CD14-positive monocyte (primary cell): ENCODE results near the gene NUP188. TPM values are rescaled to one million over a fixed set of nuclear protein-coding genes. Genes with fewer than 3 reads are reported as not detected.

Source experiments
- DNase-seq, 3 donors: peaks; one replicate each; pipeline ENCODE4 v3.0.0-alpha.2; 2011 to 2022
- H2AFZ ChIP-seq: 2 replicates; pipeline ENCODE4 v1.6.0; 2012; ENCODE audit warnings: mild to moderate bottlenecking, low read depth, low read length, inconsistent platforms; ENCODE audit not compliant: insufficient read depth, poor library complexity, severe bottlenecking
- H3K27ac ChIP-seq, 2 donors: 1 replicate in 1 of 2; 2 replicates in 1 of 2; pipeline ENCODE4 v1.5.1; 2012 to 2013; ENCODE audit warnings: low read length in 2 of 2, control low read depth in 1 of 2, inconsistent platforms in 1 of 2, low read depth in 1 of 2, mild to moderate bottlenecking in 1 of 2
- H3K27me3 ChIP-seq, 2 donors: one replicate each; pipeline versions ENCODE4 v1.6.0 to v1.6.1; 2011 to 2013; ENCODE audit warnings: low read length in 2 of 2; ENCODE audit not compliant: control insufficient read depth in 2 of 2, insufficient read depth in 2 of 2
- H3K36me3 ChIP-seq, 2 donors: replicated peaks in 1 of 2; 1 replicate in 1 of 2; 2 replicates in 1 of 2; pipeline versions ENCODE4 v1.5.1 to v1.6.1; 2012 to 2013; ENCODE audit warnings: low read length in 2 of 2, control low read depth in 1 of 2, inconsistent platforms in 1 of 2, mild to moderate bottlenecking in 1 of 2; ENCODE audit not compliant: insufficient read depth in 2 of 2, control insufficient read depth in 1 of 2
- H3K4me1 ChIP-seq, 2 donors: 1 replicate in 1 of 2; 2 replicates in 1 of 2; pipeline versions ENCODE4 v1.5.1 to v1.6.1; 2012 to 2013; ENCODE audit warnings: low read length in 2 of 2, control low read depth in 1 of 2, inconsistent platforms in 1 of 2, mild to moderate bottlenecking in 1 of 2, moderate library complexity in 1 of 2; ENCODE audit not compliant: insufficient read depth in 2 of 2, control insufficient read depth in 1 of 2
- H3K4me2 ChIP-seq: replicated peaks from 2 replicates; pipeline ENCODE3; 2012; ENCODE audit warnings: low read length, moderate library complexity, mild to moderate bottlenecking; ENCODE audit not compliant: poor library complexity, severe bottlenecking; ENCODE audit errors: extremely low read depth
- H3K4me3 ChIP-seq, 3 experiments: fragments of 200-600 bp in 1 of 3; sonication (generic) in 1 of 3; replicated peaks in 1 of 3; 1 replicate in 2 of 3; 2 replicates in 1 of 3; pipeline ENCODE4 v1.5.1; 2011 to 2013; ENCODE audit warnings: low read length in 3 of 3, mild to moderate bottlenecking in 3 of 3, control low read depth in 2 of 3, low read depth in 2 of 3, inconsistent platforms in 1 of 3, moderate library complexity in 1 of 3
- H3K79me2 ChIP-seq: 2 replicates; pipeline ENCODE4 v1.6.0; 2012; ENCODE audit warnings: mild to moderate bottlenecking, control low read depth, inconsistent platforms, low read length, moderate library complexity; ENCODE audit not compliant: insufficient read depth
- H3K9ac ChIP-seq: 2 replicates; pipeline ENCODE4 v1.6.0; 2017; ENCODE audit warnings: low read length, mild to moderate bottlenecking; ENCODE audit not compliant: insufficient read depth, poor library complexity, severe bottlenecking
- H3K9me3 ChIP-seq, 2 donors: replicated peaks in 1 of 2; 1 replicate in 1 of 2; 2 replicates in 1 of 2; pipeline versions ENCODE4 v1.5.1 to v1.6.1; 2012 to 2013; ENCODE audit warnings: low read length in 2 of 2, control low read depth in 1 of 2; ENCODE audit not compliant: control insufficient read depth in 1 of 2, insufficient read depth in 1 of 2
- H4K20me1 ChIP-seq: 2 replicates; pipeline ENCODE4 v1.6.0; 2012; ENCODE audit warnings: mild to moderate bottlenecking, low read length, control low read depth, moderate library complexity; ENCODE audit not compliant: insufficient read depth
- H3K27ac Mint-ChIP-seq, 7 donors: one replicate each; pipeline ENCODE4 v1.8.0; 2020; ENCODE audit warnings: mild to moderate bottlenecking in 7 of 7, mixed read lengths in 7 of 7, moderate library complexity in 6 of 7, inconsistent platforms in 2 of 7
- H3K27me3 Mint-ChIP-seq, 3 donors: one replicate each; pipeline ENCODE4 v1.8.0; 2021 to 2022; ENCODE audit warnings: low read depth in 3 of 3, mild to moderate bottlenecking in 3 of 3, mixed read lengths in 3 of 3, moderate library complexity in 3 of 3, inconsistent platforms in 1 of 3
- H3K36me3 Mint-ChIP-seq, 2 donors: one replicate each; pipeline ENCODE4 v1.8.0; 2020; ENCODE audit warnings: mixed read lengths in 2 of 2, inconsistent platforms in 1 of 2, mild to moderate bottlenecking in 1 of 2
- H3K4me1 Mint-ChIP-seq: one replicate; pipeline ENCODE4 v1.8.0; 2020; ENCODE audit warnings: mild to moderate bottlenecking, mixed read lengths
- H3K4me3 Mint-ChIP-seq, 2 donors: one replicate each; pipeline ENCODE4 v1.8.0; 2020; ENCODE audit warnings: mild to moderate bottlenecking in 2 of 2, mixed read lengths in 2 of 2, moderate library complexity in 1 of 2
- H3K9me3 Mint-ChIP-seq, 7 donors: one replicate each; pipeline ENCODE4 v1.8.0; 2020 to 2022; ENCODE audit warnings: mixed read lengths in 7 of 7, mild to moderate bottlenecking in 6 of 7, moderate library complexity in 6 of 7, inconsistent platforms in 2 of 7
- CTCF ChIP-seq: fragments of 200-600 bp; IDR thresholded peaks from one replicate; pipeline ENCODE4 v1.8.0; 2022; ENCODE audit warnings: antibody characterized with exemption, mild to moderate bottlenecking
- WGBS: methylation state at CpG from one replicate; pipeline ENCODE4 v1.1.5; 2013; ENCODE audit warnings: missing lambda C conversion rate; ENCODE audit not compliant: insufficient coverage; 5-methylcytosine and 5-hydroxymethylcytosine counted together
- intact Hi-C, 2 donors: fragments of 100-400 bp; cut with micrococcal nuclease; formaldehyde crosslinking; loops; one replicate each; pipeline versions ENCODE4 v1.15.0 to v1.15.1; 2023
- polyA plus RNA-seq, 3 donors: library from polyadenylated mRNA; depleted of rRNA in 1 of 3; unstranded in 2 of 3; stranded (reverse) in 1 of 3; fragments of 300-500 nt in 2 of 3; fragments of >200 nt in 1 of 3; fragmentation: Illumina TruSeq in 2 of 3; gene quantifications; 1 replicate in 2 of 3; 2 replicates in 1 of 3; pipeline ENCODE4 v1.2.3, GENCODE V29; 2012 to 2021

The NUP188 gene
- polyA plus RNA-seq, 3 donors: 10.5 to 28.2 (median 17.2) TPM

GRCh38 chr9:128936171-128936865, 11.2 kb upstream of the NUP188 start:
- Mint-ChIP-seq H3K27me3 (peaks cover 0 to 3% (median 2%) of the 10 kb centered on the region in 3 donors), H3K9me3 (peaks cover 0 to under 1% (median 0%) of the 10 kb centered on the region in 7 donors), H3K36me3 (no peaks in the 10 kb centered on the region), H3K27ac (peak overlapping the region in 1 of 7 donors; percentile 41), H3K4me3 (no peak overlapping the region), H3K4me1 (no peaks in the 10 kb centered on the region)
- no peaks in the 10 kb centered on the region for H3K9me3 ChIP-seq
- no peak overlapping the region for H3K4me3 ChIP-seq
- no peak for DNase-seq
- H3K79me2 ChIP-seq: no peaks in the 10 kb centered on the region
- no peak overlapping the region for H3K9ac ChIP-seq
- H3K27ac ChIP-seq: no peak overlapping the region
- H4K20me1 ChIP-seq: no peaks in the 10 kb centered on the region
- intact Hi-C loops: no loop called here
- H3K4me2 ChIP-seq: no peak overlapping the region
- no peaks in the 10 kb centered on the region for H3K4me1 ChIP-seq
- H3K36me3 ChIP-seq: no peaks in the 10 kb centered on the region
- no peak overlapping the region for H2AFZ ChIP-seq
- WGBS: 100% methylated on average over 3 of the region's 11 CpGs
- TF ChIP-seq CTCF: no peak
- H3K27me3 ChIP-seq: no peaks in the 10 kb centered on the region

- Histone ChIP-seq H3K4me1 (no peaks in the 10 kb centered on the region), H3K9me3 (no peaks in the 10 kb centered on the region), H3K36me3 (no peaks in the 10 kb centered on the region), H3K4me2 (no peak overlapping the region), H2AFZ (no peak overlapping the region), H3K9ac (no peak overlapping the region), H3K27ac (no peak overlapping the region), H3K27me3 (no peaks in the 10 kb centered on the region), H3K4me3 (no peak overlapping the region), H4K20me1 (no peaks in the 10 kb centered on the region), H3K79me2 (no peaks in the 10 kb centered on the region)
- intact Hi-C loops: no loop called here
- no peak for DNase-seq
- no peak for TF ChIP-seq CTCF
- 67% methylated on average over 1 of the region's 9 CpGs for WGBS
- Mint-ChIP-seq H3K9me3 (peaks cover 0 to under 1% (median 0%) of the 10 kb centered on the region in 7 donors), H3K4me3 (no peak overlapping the region), H3K27ac (no peak overlapping the region), H3K4me1 (no peaks in the 10 kb centered on the region), H3K27me3 (peaks cover 0 to 3% (median 2%) of the 10 kb centered on the region in 3 donors), H3K36me3 (no peaks in the 10 kb centered on the region)
Observed at GRCh38 chr9:128937310-128938165, 10.0 kb upstream of the NUP188 start.
